ENCODE measurements around the gene YIPF7.

Gene YIPF7

GRCh38 chr4:44651425-44651824 lies at the start of gene YIPF7:
TSS of gene YIPF7 (minus strand) at chr4:44651625. CDS start at chr4:44650100, 1,525 bp downstream.
- in situ Hi-C loops (cut with MboI; ENCODE audit: low sequenced_read_pairs), result no loop called here

- in situ Hi-C loops (cut with MboI; ENCODE audit: low sequenced_read_pairs), result no loop called here
Observed at GRCh38 chr4:44701037-44701436, 49.6 kb upstream of the YIPF7 start.

- in situ Hi-C loops (cut with MboI; ENCODE audit: low sequenced_read_pairs), result no loop called here
Observed at GRCh38 chr4:44700427-44700826, 49.0 kb upstream of the YIPF7 start.

GRCh38 chr4:44684648-44685047 lies 33.2 kb upstream of the YIPF7 start:
- in situ Hi-C loops (cut with MboI; ENCODE audit: low sequenced_read_pairs), result no loop called here

- in situ Hi-C loops (cut with MboI; ENCODE audit: low sequenced_read_pairs), result no loop called here
Observed at GRCh38 chr4:44679060-44679459, 27.6 kb upstream of the YIPF7 start.

- in situ Hi-C loops (cut with MboI; ENCODE audit: low sequenced_read_pairs), result no loop called here
Observed at GRCh38 chr4:44678094-44679041, 26.9 kb upstream of the YIPF7 start, which contains the start of gene GUF1. TSS of gene GUF1 (plus strand) at chr4:44678420. CDS start at chr4:44678623, 203 bp downstream.

- in situ Hi-C loops (cut with MboI; ENCODE audit: low sequenced_read_pairs), result no loop called here
Observed at GRCh38 chr4:44675366-44675765, 23.9 kb upstream of the YIPF7 start.

- in situ Hi-C loops (cut with MboI; ENCODE audit: low sequenced_read_pairs), result no loop called here
Observed at GRCh38 chr4:44674471-44674870, 23.0 kb upstream of the YIPF7 start.

- in situ Hi-C loops (cut with MboI; ENCODE audit: low sequenced_read_pairs), result no loop called here
Observed at GRCh38 chr4:44671636-44672035, 20.2 kb upstream of the YIPF7 start.

- in situ Hi-C loops (cut with MboI; ENCODE audit: low sequenced_read_pairs), result no loop called here
Observed at GRCh38 chr4:44670506-44671199, 19.2 kb upstream of the YIPF7 start.

- in situ Hi-C loops (cut with MboI; ENCODE audit: low sequenced_read_pairs), result no loop called here
Observed at GRCh38 chr4:44668526-44668925, 17.1 kb upstream of the YIPF7 start.

GRCh38 chr4:44663539-44664263 lies 12.3 kb upstream of the YIPF7 start:
- in situ Hi-C loops (cut with MboI; ENCODE audit: low sequenced_read_pairs), result no loop called here

GRCh38 chr4:44662623-44663005 lies 11.2 kb upstream of the YIPF7 start:
- in situ Hi-C loops (cut with MboI; ENCODE audit: low sequenced_read_pairs), result no loop called here

- in situ Hi-C loops (cut with MboI; ENCODE audit: low sequenced_read_pairs), result no loop called here
Observed at GRCh38 chr4:44661940-44662622, 10.7 kb upstream of the YIPF7 start.

- in situ Hi-C loops (cut with MboI; ENCODE audit: low sequenced_read_pairs), result no loop called here
Observed at GRCh38 chr4:44660396-44660795, 9.0 kb upstream of the YIPF7 start.

- in situ Hi-C loops (cut with MboI; ENCODE audit: low sequenced_read_pairs), result no loop called here
Observed at GRCh38 chr4:44652002-44652401, 577 bp upstream of the YIPF7 start.

GRCh38 chr4:44646151-44646550 lies 5.3 kb downstream of the YIPF7 start:
- in situ Hi-C loops (cut with MboI; ENCODE audit: low sequenced_read_pairs), result no loop called here

GRCh38 chr4:44638091-44638490 lies 13.3 kb downstream of the YIPF7 start:
- in situ Hi-C loops (cut with MboI; ENCODE audit: low sequenced_read_pairs), result no loop called here

- in situ Hi-C loops (cut with MboI; ENCODE audit: low sequenced_read_pairs), result no loop called here
Observed at GRCh38 chr4:44632733-44633132, 18.7 kb downstream of the YIPF7 start.

GRCh38 chr4:44632089-44632488 lies 19.3 kb downstream of the YIPF7 start:
- in situ Hi-C loops (cut with MboI; ENCODE audit: low sequenced_read_pairs), result no loop called here

All from hTERT RPE-1 (cell line).